GM13976 (cell line): Measurements from ENCODE around the gene FAM13C.

ENCODE experiments used
- DNase-seq: peaks from one replicate; pipeline ENCODE4 v3.0.0; 2012; ENCODE audit warnings: low spot score
- in situ Hi-C: fragments of 300-500 bp; cut with MboI; formaldehyde crosslinking; loops from one replicate; pipeline ENCODE4 v1.12.0; 2022; ENCODE audit warnings: low sequenced_read_pairs, mixed read lengths, inconsistent platforms; ENCODE audit not compliant: unreplicated experiment
- TF ChIP-seq, protein P1 (sequence below): IDR thresholded peaks from 2 replicates; pipeline ENCODE4 v1.5.1; 2012; ENCODE audit warnings: borderline replicate concordance, mild to moderate bottlenecking; ENCODE audit not compliant: insufficient read depth; ENCODE audit errors: extremely low read depth, missing control alignments, control extremely low read depth

The FAM13C gene

DNA sequence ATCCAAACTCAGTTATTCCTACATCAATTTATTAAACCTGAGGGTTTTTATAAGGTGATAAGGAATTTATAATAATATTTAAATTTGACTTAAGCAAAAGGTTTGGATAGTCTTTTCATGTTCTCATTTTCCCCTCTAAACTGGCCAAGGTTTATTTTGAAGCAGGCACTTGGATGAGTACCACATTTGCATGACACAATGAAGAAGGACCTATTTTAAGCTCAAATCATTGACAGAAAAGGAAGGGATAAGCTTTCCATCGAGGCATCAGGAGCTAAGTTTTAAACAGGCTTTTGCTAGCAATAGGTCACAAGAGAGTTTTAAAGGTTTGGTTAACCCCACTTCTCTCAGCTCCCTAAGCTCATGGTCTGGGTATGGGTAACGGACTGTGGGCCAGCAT, 28.7 kb upstream of the FAM13C start:
- DNase-seq = no peak
- TF ChIP-seq, protein P1, sequence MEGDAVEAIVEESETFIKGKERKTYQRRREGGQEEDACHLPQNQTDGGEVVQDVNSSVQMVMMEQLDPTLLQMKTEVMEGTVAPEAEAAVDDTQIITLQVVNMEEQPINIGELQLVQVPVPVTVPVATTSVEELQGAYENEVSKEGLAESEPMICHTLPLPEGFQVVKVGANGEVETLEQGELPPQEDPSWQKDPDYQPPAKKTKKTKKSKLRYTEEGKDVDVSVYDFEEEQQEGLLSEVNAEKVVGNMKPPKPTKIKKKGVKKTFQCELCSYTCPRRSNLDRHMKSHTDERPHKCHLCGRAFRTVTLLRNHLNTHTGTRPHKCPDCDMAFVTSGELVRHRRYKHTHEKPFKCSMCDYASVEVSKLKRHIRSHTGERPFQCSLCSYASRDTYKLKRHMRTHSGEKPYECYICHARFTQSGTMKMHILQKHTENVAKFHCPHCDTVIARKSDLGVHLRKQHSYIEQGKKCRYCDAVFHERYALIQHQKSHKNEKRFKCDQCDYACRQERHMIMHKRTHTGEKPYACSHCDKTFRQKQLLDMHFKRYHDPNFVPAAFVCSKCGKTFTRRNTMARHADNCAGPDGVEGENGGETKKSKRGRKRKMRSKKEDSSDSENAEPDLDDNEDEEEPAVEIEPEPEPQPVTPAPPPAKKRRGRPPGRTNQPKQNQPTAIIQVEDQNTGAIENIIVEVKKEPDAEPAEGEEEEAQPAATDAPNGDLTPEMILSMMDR = no peak
- in situ Hi-C loops = no loop called here

DNA sequence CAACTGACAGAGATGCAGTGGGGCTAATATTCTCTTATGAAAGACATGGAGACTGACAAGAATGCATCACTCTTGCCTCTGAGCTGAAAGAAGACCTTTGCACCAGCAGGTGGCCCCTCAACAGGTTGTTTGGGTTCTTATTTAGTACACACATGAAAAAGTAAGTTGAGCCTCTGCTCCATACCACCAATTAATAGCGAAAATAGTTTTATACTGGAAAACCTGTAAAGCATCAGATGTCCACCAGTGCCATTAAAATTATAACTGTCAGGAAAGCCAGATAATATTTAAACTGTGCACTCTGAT, 26.3 kb upstream of the FAM13C start:
- DNase-seq = no peak
- in situ Hi-C loops = no loop called here
- TF ChIP-seq, protein P1 = no peak

DNA sequence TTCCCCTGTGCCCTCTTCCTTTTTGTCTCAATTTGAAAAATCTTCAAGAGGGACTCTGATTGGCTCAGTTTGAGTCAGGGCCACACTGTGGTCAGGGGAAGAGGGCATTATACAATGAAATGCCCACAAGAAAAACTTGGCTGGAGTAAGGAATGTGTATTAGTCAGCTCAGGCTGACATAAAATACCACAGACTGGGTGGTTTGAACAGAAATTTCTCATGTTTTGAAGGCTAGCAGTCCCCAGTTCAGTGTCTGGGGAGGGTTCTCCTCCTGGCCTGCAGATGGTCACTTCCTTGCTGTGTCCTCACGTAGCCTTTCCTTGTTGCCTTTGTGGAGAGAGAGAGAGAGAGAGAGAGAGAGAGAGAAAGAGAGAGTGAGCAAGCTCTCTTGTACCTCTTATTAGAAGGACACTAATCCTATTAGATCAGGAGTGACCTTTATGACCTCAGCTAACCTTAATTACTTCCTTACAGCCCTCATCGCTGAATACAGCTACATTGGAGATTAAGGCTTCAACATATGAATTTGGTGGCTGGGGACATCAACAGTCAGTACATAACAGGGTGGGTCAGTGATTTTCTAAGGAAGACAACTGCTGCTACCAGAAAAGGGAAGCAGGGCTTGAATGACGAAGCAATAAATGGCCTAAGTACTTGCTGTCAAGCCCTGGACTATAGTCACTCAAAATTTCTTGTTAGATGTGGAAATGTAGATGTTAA, 25.8 kb upstream of the FAM13C start:
- in situ Hi-C loops = no loop called here
- TF ChIP-seq, protein P1 = no peak
- no peak for DNase-seq

DNA sequence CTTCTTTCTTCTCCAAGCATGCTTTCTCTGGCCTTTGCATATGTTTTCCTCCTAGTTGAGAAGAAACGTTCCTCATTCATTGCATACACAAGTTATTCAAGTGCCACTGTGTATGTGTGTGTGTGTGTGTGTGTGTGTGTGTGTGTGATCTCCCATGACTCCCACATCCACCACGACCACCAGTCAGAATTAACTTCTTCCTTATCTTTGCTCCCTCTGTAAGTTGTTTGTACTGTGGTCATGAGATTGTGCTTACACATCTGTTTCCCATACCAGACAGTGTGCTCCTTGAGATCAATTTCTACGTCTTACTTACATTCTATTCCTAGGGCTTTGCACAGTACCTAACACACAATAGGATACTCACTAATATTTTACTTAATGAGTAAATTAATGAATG, 22.4 kb upstream of the FAM13C start:
- TF ChIP-seq, protein P1 = no peak
- DNase-seq = no peak
- in situ Hi-C loops = no loop called here

DNA sequence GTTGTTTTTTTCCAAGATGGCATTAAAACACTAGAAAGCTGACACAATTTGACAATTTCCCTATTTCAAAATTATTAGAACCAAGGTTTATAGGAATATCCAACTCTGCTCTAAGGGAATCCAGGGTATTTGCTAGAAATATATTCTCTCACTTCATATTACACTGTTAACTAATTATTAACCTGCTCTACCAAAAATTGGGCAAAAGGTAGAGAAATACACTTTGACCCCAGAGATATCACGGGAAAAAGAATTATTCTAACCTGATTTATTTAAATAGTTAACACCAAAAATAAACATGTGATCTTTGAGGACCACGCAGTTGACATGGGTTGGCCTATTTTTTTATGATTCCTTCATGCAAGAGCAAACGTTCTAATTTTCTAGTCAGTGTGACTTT, 21.6 kb upstream of the FAM13C start:
- TF ChIP-seq, protein P1 = no peak
- no peak for DNase-seq
- in situ Hi-C loops = no loop called here

DNA sequence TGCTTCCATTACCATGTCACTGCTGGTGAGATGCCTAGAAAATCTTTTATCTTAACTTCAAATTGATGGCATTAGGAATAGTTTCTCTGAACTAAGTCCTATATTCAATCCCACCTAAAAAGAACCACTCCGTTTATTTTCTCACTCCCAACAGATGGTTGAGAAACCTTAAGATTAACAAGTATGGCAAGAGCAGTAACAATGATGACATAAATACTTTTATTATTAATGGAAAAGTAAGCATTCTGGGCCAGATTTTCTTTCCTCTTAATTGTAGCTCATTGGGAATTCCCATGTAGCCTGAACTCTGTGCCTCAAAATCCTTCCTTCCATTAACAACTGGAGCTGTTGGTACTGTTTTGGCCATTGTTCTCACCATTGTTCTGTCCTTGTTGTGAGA, 21.1 kb upstream of the FAM13C start:
- TF ChIP-seq, protein P1 = no peak
- in situ Hi-C loops = no loop called here
- DNase-seq = no peak

DNA sequence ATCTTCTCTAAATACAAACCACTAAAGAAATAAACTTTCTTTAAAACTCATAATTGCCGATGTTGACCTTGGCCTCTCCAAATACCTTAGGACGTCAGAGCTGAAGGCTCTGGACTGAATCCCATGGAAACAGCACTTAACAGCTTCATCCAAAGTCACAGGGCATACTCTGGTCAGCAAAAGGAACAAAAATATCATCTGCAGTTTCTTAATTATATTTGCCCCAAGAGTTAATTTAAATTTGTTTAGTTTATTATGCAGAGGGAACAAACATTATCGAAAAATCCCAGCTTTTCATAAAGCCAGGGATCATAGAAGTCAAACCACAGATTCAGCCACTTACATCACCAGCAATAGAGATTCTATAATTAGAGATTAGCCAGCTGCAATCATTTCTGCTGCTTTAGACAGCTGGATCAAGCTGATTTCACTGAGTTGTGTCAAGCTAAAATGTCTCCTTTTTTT, 20.5 kb upstream of the FAM13C start:
- in situ Hi-C loops = no loop called here
- no peak for DNase-seq
- TF ChIP-seq, protein P1 = no peak
